ENCODE data around the gene ERN1. TPM values are rescaled to one million over a fixed set of nuclear protein-coding genes. Genes with fewer than 3 reads are reported as not detected.

ERN1 gene
- total and polyA plus RNA-seq, 3 donors from 2014 or later: 7.0 to 13.0 (median 12.8) TPM

- Histone ChIP-seq H3K9me3 (no peaks in the 10 kb centered on the region), H3K4me1 (peaks cover 11% of the 10 kb centered on the region), H3K27me3 (no peaks in the 10 kb centered on the region), H3K36me3 (ENCODE audit: low read depth, missing control alignments) (no peaks in the 10 kb centered on the region), H3K27ac (peak overlapping the region; percentile 89 to 94), H3K4me3 (peak overlapping the region; percentile 83 to 95)
- WGBS, 2 donors: 0 to 1% methylated on average over 12 to 18 of the region's 31 CpGs
- intact Hi-C loops (cut with DNase I; ENCODE audit: low total_unique reads): no loop called here
- no peak for DNase-seq
- TF ChIP-seq CTCF (IDR thresholded peaks at IDR 0.05) (no peak), POLR2A (IDR thresholded peaks at IDR 0.05) (no peak)
These were observed 504 bp downstream of the ERN1 start for GRCh38 chr17:64129515-64129764.

- 8% methylated on average over 13 to 15 of the region's 15 CpGs for WGBS, 2 donors
- peak; percentile 48 for DNase-seq
- intact Hi-C loops (cut with DNase I; ENCODE audit: low total_unique reads): no loop called here
These were observed 993 bp downstream of the ERN1 start for GRCh38 chr17:64128787-64129514.

GRCh38 chr17:64126918-64127317, 3.0 kb downstream of the ERN1 start:
- WGBS, 2 donors: 62 to 92% methylated on average over 1 of the region's 1 CpG
- Histone ChIP-seq H3K4me1 (peaks cover 11% of the 10 kb centered on the region), H3K36me3 (ENCODE audit: low read depth, missing control alignments) (no peaks in the 10 kb centered on the region), H3K27me3 (no peaks in the 10 kb centered on the region), H3K9me3 (no peaks in the 10 kb centered on the region), H3K4me3 (no peak overlapping the region), H3K27ac (no peak overlapping the region)
- DNase-seq: no peak
- intact Hi-C loops (cut with DNase I; ENCODE audit: low total_unique reads): no loop called here
- no peak for TF ChIP-seq CTCF (IDR thresholded peaks at IDR 0.05)
- no peak for TF ChIP-seq POLR2A (IDR thresholded peaks at IDR 0.05)

More at GRCh38 chr17:64128787-64129514, 993 bp downstream of the ERN1 start:
- no peaks in the 10 kb centered on the region for H3K9me3 ChIP-seq
- TF ChIP-seq POLR2A (IDR thresholded peaks at IDR 0.05): no peak
- no peak for TF ChIP-seq CTCF (IDR thresholded peaks at IDR 0.05)
- peak overlapping the region; percentile 89 to 94 for H3K27ac ChIP-seq
- H3K4me1 ChIP-seq: peaks cover 11% of the 10 kb centered on the region
- no peaks in the 10 kb centered on the region for H3K27me3 ChIP-seq
- H3K4me3 ChIP-seq: peak overlapping the region; percentile 83 to 95
- H3K36me3 ChIP-seq (ENCODE audit: low read depth, missing control alignments): no peaks in the 10 kb centered on the region

- TF ChIP-seq CTCF (IDR thresholded peaks at IDR 0.05) (no peak), POLR2A (IDR thresholded peaks at IDR 0.05) (no peak)
- DNase-seq: no peak
- Histone ChIP-seq H3K4me1 (peaks cover 6% of the 10 kb centered on the region), H3K9me3 (no peaks in the 10 kb centered on the region), H3K36me3 (ENCODE audit: low read depth, missing control alignments) (no peaks in the 10 kb centered on the region), H3K27me3 (no peaks in the 10 kb centered on the region), H3K4me3 (no peak overlapping the region), H3K27ac (no peak overlapping the region)
- intact Hi-C loops (cut with DNase I; ENCODE audit: low total_unique reads): no loop called here
- 68 to 97% methylated on average over 3 of the region's 3 CpGs for WGBS, 2 donors
These were observed 4.0 kb downstream of the ERN1 start for GRCh38 chr17:64125937-64126336.

GRCh38 chr17:64124609-64125008, 5.3 kb downstream of the ERN1 start:
- H3K27me3 ChIP-seq: no peaks in the 10 kb centered on the region
- H3K9me3 ChIP-seq: no peaks in the 10 kb centered on the region
- DNase-seq: no peak
- H3K4me1 ChIP-seq: peaks cover 6% of the 10 kb centered on the region
- no peak overlapping the region for H3K4me3 ChIP-seq
- H3K36me3 ChIP-seq (ENCODE audit: low read depth, missing control alignments): no peaks in the 10 kb centered on the region
- 96 to 97% methylated on average over 3 of the region's 3 CpGs for WGBS, 2 donors
- TF ChIP-seq CTCF (IDR thresholded peaks at IDR 0.05): no peak
- no peak for TF ChIP-seq POLR2A (IDR thresholded peaks at IDR 0.05)
- intact Hi-C loops (cut with DNase I; ENCODE audit: low total_unique reads): no loop called here
- H3K27ac ChIP-seq: no peak overlapping the region
